ENCODE data around the gene TIAL1.
"Not testable (repeated sequence)": the region's sequence is repeated elsewhere in the genome, so short reads cannot be mapped to it uniquely, and the experiment has no call there.

Gene TIAL1

GRCh38 chr10:119528663-119529237, 68.0 kb downstream of the TIAL1 start:
- not testable (repeated sequence) for DNase-seq (ENCODE audit: low read depth)

- DNase-seq (ENCODE audit: low read depth), result no peak
Measured at GRCh38 chr10:119526621-119527592, 69.9 kb downstream of the TIAL1 start.

GRCh38 chr10:119526149-119526548, 70.6 kb downstream of the TIAL1 start:
- DNase-seq (ENCODE audit: low read depth), result no peak

GRCh38 chr10:119525116-119525515, 71.6 kb downstream of the TIAL1 start:
- DNase-seq (ENCODE audit: low read depth), result no peak

- no peak for DNase-seq (ENCODE audit: low read depth)
Measured at GRCh38 chr10:119524720-119525070, 72.1 kb downstream of the TIAL1 start.

GRCh38 chr10:119523895-119524719, 72.7 kb downstream of the TIAL1 start:
- no peak for DNase-seq (ENCODE audit: low read depth)

Data from activated T-helper 1 cell treated with Interleukin-2 at 50 U/mL for 16 hours (primary cell).